SK-N-MC (cell line): Measurements from ENCODE around the gene ANKRD66.

Experiments
- EZH2 ChIP-seq: fragments of 200-600 bp; sonication (generic); IDR thresholded peaks from one replicate; pipeline ENCODE4 v1.6.1; 2017; ENCODE audit warnings: antibody characterized with exemption
- FOXP2 ChIP-seq: optimal IDR thresholded peaks from 2 replicates; pipeline ENCODE3; 2011; ENCODE audit warnings: mild to moderate bottlenecking, moderate library complexity; ENCODE audit not compliant: insufficient read depth; ENCODE audit errors: extremely low read length, control extremely low read depth
- POLR2AphosphoS5 ChIP-seq: IDR thresholded peaks from 2 replicates; pipeline ENCODE4 v1.6.1; 2012; ENCODE audit warnings: mild to moderate bottlenecking, low read depth, low read length, borderline replicate concordance

- TF ChIP-seq EZH2 (no peak), POLR2AphosphoS5 (no peak), FOXP2 (no peak)
These were observed 4.9 kb downstream of the ANKRD66 start for GRCh38 chr6:46751658-46752057.
